HG02763 (cell line): ENCODE measurements around the gene TFAP2A.

ENCODE experiments used
- ATAC-seq: cut with Tn5 transposase; IDR thresholded peaks from one replicate; pipeline ENCODE4 v1.9.1; 2021; ENCODE audit warnings: mild to moderate bottlenecking, moderate library complexity; ENCODE audit not compliant: unreplicated experiment

TFAP2A gene

GRCh38 chr6:10426781-10427279, 12.0 kb upstream of the TFAP2A start:
- no peak for ATAC-seq

DNA sequence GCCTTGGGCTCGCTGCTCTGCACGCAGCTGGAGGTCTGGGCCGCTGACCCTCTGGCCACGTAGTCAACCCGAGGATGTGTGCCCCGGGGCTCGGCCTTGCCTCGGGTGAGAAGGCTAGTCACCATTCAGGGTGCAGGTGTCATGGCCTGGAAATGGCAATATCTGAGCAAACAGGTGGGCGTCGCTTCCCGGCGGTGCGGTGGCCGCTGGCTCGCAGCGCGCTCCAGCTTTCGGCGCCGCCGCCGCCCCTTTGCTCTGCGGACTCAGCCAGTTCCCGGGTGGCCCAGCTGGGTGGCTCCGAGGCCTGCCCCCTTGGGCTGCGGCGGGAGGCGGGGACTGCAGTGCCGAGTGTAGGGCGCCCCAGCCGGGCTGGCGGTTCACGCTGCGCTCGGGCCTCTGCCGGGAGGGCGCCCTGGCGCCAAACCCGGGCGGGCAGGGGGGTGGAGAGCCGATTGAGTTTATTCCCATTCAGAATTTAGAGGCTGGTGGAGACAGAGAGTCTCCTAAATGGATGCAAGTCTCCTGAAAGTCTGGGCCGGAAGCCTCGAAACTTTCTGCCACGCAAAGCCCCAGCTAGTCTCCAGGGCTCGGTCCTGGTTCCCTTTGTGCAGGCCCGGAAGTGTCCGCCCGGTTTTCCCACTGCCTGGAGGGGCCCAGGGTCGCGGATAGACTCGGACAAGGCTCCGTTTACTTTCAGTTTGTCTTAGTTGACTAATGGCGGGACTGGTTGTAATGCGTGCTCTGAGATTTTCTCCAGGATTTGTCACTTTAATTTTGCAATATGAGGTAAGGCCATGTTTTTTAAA, 11.3 kb upstream of the TFAP2A start:
- peak; percentile 52 for ATAC-seq

GRCh38 chr6:10425176-10425974, 10.5 kb upstream of the TFAP2A start:
- ATAC-seq = no peak

DNA sequence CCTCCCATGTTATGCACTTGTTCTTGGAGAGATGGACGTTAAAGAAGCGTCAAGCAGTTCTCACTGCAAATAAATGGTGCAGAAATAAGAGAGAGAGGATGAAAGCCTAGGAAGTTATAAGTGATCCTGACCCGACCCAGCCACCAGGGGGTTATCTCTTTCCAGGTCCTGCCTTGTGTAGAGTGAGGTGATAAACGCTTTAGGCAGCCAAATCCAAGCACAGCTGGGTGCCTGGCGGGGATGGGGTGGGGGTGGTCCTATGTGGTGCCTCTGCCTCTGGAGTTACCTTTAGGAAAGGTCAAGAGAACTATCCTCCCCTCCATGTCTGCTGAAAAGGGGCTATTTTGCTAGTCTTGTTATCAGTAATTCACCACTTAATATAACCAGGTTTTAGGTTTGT, 9.2 kb upstream of the TFAP2A start:
- no peak for ATAC-seq

DNA sequence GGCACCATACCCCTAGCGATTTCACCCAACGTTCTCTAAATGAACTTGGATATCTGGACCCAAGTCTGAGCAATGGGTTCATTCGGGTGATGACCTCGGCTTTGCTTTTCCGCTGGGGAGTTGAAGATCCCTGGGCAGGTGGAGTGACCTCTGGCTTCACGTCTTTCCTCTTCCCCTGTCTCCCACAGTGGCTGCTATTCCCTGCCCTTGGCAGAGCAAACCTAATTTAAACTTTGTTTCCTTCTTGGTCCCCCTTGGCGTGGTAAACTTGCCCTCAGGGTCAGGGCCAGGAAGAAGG, 7.8 kb upstream of the TFAP2A start:
- ATAC-seq = no peak

GRCh38 chr6:10421921-10422736, 7.3 kb upstream of the TFAP2A start:
- no peak for ATAC-seq

DNA sequence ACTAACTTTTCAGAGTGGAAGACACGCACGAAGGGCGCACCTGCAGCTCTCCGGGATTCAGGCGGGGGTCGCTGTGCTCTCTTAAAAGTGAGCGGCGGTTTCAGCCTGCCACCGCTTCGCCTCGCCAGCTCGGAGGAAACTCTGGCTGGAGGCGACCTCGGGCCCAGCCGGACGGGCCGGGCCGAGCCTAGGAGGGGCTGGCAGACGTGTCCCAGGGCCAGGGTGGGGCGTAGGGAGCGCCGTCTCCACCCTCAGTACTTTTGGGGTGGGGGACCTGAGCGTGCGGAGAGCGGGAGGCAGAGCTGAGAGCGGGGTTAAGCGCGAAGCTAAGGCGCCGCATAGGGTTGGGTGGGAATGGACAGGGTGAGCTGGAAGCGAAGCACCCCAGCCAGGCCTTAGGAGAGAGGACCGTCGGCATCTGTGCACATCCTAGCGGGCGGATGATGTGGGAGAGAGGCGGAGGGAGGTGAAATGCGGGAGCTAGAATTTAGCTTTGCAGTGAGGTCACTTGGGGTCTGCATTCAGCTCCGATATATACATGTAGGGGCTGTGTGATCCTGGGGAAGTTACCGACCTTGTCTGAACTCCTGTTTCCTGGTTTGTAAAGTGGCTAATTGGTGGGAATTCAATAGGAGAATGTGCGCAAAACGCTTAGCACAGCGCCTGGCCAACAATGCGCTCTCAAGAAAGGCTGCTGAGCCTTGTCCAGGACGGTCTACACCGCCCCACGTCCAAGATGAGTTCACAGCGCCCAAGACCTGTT, 6.5 kb upstream of the TFAP2A start:
- ATAC-seq = no peak

DNA sequence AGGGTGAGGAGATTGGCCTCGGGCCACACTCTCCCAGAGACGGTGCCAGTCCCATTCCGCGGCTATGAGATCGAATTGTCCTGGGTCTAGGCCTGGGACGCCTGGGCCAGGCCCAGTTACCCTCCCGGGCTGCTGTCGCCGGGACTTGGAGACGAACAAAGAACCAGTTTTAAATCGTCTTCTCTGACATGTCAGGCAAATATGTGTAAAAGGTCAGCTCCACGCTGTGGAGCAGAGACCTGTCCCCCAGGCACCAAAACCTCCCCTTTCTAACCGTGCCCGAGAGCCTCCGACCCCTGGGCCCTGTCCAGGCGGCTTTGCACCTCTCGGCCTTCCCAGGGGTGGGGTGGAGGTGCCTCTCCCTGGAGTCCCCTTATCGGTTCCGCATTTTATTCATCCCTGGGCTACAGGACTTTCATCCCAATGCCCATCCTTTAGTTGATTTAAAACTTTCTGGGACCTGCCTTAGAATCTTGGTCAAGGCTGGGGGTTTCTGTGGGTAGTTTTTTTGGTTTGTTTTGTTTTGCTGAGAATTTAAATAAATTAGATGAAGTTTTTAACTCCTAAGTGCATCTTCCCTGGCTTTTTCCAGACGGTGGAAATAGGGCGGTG, 5.8 kb upstream of the TFAP2A start:
- no peak for ATAC-seq

DNA sequence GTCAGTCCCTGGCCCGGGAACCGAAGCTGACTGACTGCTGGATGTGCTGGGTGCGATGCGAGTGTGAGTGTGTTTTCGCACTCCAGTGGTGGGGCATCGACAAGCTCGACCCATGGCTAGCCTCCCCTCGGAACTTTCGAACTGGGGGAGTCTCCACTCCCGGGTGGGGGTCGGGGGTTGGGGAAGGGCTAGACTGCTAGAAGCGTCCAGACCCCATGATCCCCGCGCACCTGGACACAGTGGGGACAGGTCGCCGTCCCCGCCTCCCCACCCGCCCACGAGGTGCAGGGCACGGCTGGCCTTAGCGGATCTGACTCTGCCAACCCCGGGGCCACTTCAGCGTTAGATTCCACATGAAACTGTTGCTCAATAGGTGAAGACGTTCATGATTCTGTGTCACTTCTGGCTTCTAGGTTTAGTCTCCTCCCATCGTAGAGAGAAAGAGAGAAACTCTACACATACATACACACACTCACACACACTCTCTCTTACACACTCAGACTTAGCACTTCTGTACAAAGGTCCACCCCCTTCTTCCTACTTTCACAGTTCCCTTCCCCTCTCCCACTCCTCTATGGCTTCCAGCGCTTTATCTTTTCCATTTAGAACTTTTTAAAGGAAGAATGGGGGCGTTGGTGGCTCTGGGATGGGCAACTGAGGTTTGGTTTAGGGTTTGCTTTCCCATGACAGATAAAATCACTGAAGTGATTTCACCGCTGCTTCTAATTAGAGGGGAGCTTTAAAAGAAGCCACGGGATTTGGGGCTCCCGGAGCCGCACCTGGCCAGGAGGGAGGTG, 5.1 kb upstream of the TFAP2A start:
- no peak for ATAC-seq

DNA sequence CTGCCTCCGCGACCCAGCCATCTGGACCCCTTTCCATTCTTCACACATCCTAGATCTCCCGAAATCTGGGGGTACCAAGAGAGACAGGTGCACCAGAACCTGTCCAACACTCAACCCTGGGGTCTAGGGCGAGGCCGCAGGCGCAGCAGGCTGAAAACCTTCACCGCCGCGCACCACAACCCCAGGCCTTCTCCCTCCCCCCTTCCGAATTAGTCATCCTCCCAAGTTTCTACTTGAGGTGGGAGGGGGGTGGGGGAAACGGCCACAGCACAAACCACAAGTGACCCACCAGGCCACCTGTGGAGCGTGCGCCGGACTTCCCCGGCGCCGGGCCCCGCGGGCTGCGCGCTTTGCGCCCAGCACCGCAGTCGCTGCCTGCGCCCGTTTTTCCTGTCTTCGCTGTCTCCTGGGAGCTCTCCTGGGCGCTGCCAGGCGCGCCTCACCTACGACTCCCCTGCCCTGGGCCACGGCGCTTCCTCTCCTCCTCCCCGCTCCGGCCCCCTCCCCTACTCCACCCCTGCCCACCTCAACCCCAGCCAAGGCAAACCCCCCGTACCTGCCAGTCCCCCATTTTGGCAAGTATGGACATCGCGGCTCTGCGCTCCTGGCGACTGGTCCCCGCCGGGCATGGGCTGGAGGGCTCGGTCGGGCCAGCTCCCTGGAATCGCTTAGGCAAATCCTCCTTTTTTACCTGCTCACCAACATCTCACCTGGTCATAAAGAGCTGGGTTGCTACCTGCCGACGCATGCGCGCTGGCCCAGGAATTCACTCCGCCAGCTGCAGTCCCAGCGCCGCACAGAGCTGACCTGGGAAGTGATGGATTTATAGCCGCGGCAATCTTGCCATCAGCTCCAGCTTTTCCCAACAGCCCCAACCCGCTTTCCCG, 4.2 kb upstream of the TFAP2A start:
- no peak for ATAC-seq

DNA sequence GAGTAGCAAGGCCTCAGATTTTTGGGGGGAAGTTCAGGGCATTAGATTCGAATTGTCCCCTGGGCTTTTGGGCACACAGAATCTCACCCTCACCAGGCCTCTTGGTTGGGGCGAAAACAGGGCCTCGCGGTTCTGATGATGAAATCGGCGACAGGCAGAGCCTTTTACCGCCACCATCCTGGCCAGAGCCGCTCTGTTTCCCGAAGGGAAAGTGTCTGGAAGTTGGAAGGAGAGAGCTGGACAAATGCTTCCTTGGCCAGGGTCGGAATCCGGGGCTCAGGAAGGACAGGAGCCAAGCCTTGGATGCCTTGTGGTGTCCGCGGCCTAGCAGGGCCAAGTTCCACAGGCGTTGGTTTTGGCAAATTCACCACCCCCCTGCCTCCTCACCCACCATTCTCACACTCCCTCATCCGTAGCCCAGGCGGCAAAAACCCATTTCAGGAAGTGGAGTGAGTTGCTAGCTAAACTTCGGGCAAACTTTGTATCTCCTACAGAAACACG, 3.5 kb upstream of the TFAP2A start:
- no peak for ATAC-seq

DNA sequence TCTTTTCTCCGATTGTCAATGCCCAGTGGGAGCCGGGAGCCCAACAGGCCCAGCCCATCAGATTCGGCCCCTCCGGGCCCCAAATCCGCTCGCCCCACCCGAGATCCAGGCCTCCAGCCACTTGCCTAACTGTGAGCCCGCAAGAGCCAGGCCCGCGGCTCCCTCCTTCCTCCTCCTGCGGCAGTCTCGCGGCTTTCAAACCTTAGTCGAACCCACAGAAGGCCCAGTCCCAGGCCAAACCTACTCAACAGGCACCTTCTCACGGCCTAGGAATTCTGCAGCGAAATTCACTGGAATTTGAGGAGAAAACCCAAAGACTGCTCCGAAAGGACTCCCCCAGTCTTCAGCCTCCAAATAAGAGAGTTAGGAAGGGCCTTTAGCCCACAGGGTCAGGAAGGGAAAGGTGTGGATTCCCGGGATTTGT, 2.8 kb upstream of the TFAP2A start:
- ATAC-seq = no peak

DNA sequence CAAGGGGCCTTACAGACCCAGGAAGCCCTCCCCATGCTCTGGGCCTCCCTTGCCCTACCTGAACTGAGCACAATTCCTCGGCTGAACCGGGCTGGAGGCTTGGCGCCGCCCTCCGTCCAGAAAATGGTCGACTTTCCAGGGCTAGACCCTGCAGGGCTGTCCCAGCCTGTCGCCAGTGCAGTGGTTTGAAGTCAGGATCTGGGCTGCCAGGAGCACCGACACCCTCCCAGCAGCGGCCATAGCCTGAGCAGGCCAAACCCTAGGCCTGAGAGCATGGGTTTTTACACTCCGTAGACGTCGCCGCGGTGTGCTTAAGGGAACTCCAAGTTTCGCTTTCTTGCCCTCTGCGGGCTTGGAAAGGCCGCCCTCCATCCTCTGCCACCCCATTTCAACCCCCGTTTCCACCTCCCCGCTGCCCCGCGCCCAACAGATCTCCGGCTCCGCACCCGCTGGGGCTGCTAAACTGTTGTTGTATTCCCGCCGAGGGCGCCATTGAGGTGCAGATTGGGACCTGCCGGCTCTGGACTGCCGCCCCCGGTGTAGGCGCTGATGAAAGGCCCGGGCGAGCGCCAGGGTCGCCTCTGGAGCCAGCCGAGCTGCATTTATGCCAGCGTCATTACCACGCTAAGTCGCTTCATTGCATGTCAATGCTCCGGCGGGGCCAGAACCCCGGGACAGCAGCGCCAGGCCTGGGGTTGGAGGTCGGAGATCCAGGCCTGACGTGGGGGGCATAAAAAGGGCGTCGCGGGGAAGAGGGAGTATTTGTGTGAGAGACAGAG, 2.2 kb upstream of the TFAP2A start:
- no peak for ATAC-seq

DNA sequence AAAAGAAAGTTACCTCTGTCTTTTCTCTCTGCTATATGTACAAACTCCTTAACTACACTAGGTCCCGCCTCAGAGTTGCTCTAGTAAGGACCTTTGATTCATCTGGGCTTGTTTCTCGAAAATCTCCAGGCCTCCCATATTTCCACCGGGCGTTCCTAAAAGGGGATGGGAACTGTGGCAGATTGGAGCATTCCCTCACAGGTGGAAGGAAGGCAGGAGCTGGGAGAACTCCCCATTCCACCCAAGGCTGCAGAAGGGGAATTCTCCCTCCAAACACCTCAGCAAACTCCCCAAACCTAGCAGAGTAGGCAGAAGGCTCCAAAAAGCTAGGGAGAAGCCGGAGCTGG, 1.6 kb upstream of the TFAP2A start:
- no peak for ATAC-seq

GRCh38 chr6:10415617-10416480, 975 bp upstream of the TFAP2A start:
- no peak for ATAC-seq

- no peak for ATAC-seq
These were observed 780 bp downstream of the TFAP2A start for GRCh38 chr6:10413850-10414738.
